GM12878 (cell line): ENCODE data around the gene TTLL8. TPM values are rescaled to one million over a fixed set of nuclear protein-coding genes. Genes with fewer than 3 reads are reported as not detected.

ENCODE experiments used
- ATAC-seq: fragments of 200-7000 bp; cut with Tn5 transposase; 3 replicates; pipeline ENCODE4 v1.9.1; 2020; ENCODE audit warnings: mild to moderate bottlenecking, moderate library complexity
- BruUV-seq: library from RNA; stranded (reverse); fragments of 400-500 nt; replicated peaks from 2 replicates; lab custom pipeline; 2021; lab: Mats Ljungman, UMichigan
- CTCF ChIA-PET: fragments of 300-600 bp; sonication (Branson Sonifier 250); formaldehyde crosslinking; extraction: SDS; loops from one replicate; lab custom pipeline; 2021; ENCODE audit warnings: inconsistent platforms; lab: Yijun Ruan, JAX
- POLR2A ChIA-PET: fragments of 350-600 bp; formaldehyde crosslinking; extraction: SDS; loops from one replicate; lab custom pipeline; 2021; ENCODE audit warnings: inconsistent platforms; lab: Charles Lee
- RAD21 ChIA-PET: fragments of 300-600 bp; sonication (Branson Sonifier 250); formaldehyde crosslinking; loops from one replicate; lab custom pipeline; 2023; ENCODE audit warnings: antibody characterized with exemption; ENCODE audit not compliant: unreplicated experiment; lab: Charles Lee
- SMC1A ChIA-PET: fragments of 300-600 bp; sonication (Branson Sonifier 250); formaldehyde crosslinking; loops from one replicate; lab custom pipeline; 2023; ENCODE audit not compliant: unreplicated experiment, uncharacterized antibody; lab: Charles Lee
- DNase-seq: peaks from one replicate; pipeline ENCODE4 v3.0.0-alpha.2; 2011; ENCODE audit warnings: low read depth, low spot score
- FAIRE-seq: peaks from 3 replicates; lab custom pipeline; 2011; peaks lifted over from hg19 to GRCh38; lab: Jason Lieb, UNC
- H2AFZ ChIP-seq: 2 replicates; pipeline ENCODE4 v1.6.0; 2011; ENCODE audit warnings: low read depth, low read length, control low read depth; ENCODE audit not compliant: control insufficient read depth
- H3K27ac ChIP-seq: 2 replicates; pipeline ENCODE4 v1.5.1; 2011; ENCODE audit warnings: control low read depth; ENCODE audit not compliant: control insufficient read depth, insufficient read depth
- H3K27me3 ChIP-seq, 2 experiments: replicated peaks in 1 of 2; 2 replicates each; pipeline versions ENCODE4 v1.6.0 to v1.6.1; 2011; ENCODE audit warnings: low read length in 1 of 2; ENCODE audit not compliant: control insufficient read depth in 2 of 2, insufficient read depth in 2 of 2
- H3K36me3 ChIP-seq, 2 experiments: 2 replicates each; pipeline ENCODE4 v1.5.1; 2011; ENCODE audit warnings: low read length in 1 of 2; ENCODE audit not compliant: control insufficient read depth in 2 of 2, insufficient read depth in 2 of 2
- H3K4me1 ChIP-seq: 2 replicates; pipeline ENCODE4 v1.6.1; 2011; ENCODE audit warnings: mild to moderate bottlenecking, low read length, moderate library complexity, mixed read lengths; ENCODE audit not compliant: control insufficient read depth, insufficient read depth
- H3K4me2 ChIP-seq: 2 replicates; pipeline ENCODE4 v1.6.0; 2011; ENCODE audit warnings: control low read depth; ENCODE audit not compliant: control insufficient read depth, insufficient read depth
- H3K4me3 ChIP-seq: fragments of 200-600 bp; sonication (generic); 2 replicates; pipeline ENCODE4 v1.5.1; 2016
- H3K79me2 ChIP-seq: 2 replicates; pipeline ENCODE4 v1.6.0; 2011; ENCODE audit warnings: low read length; ENCODE audit not compliant: control insufficient read depth, insufficient read depth
- H3K9ac ChIP-seq: 2 replicates; pipeline ENCODE4 v1.8.0; 2011; ENCODE audit warnings: low read length, control low read depth, mixed read lengths; ENCODE audit not compliant: control insufficient read depth, insufficient read depth
- H3K9me3 ChIP-seq: replicated peaks from 3 replicates; pipeline ENCODE4 v1.5.1; 2011; ENCODE audit warnings: mild to moderate bottlenecking, low read length; ENCODE audit not compliant: control insufficient read depth, insufficient read depth
- H4K20me1 ChIP-seq: 2 replicates; pipeline ENCODE4 v1.6.0; 2011; ENCODE audit not compliant: control insufficient read depth, insufficient read depth
- ATF2 ChIP-seq: IDR thresholded peaks from 2 replicates; pipeline ENCODE4 v1.6.1; 2012; ENCODE audit warnings: low read length, inconsistent platforms
- BCL3 ChIP-seq: IDR thresholded peaks from 2 replicates; pipeline ENCODE4 v1.6.1; 2011; ENCODE audit warnings: borderline replicate concordance, low read depth, mild to moderate bottlenecking, moderate library complexity, low read length; ENCODE audit not compliant: insufficient read depth, poor library complexity, severe bottlenecking
- E2F4 ChIP-seq: IDR thresholded peaks from 2 replicates; pipeline ENCODE4 v1.6.1; 2012; ENCODE audit warnings: low read depth, low read length, improper control_type of control experiment
- ELK1 ChIP-seq: IDR thresholded peaks from 2 replicates; pipeline ENCODE4 v1.6.1; 2012; ENCODE audit warnings: low read depth, low read length, improper control_type of control experiment
- RELB ChIP-seq: fragments of 450-650 bp; IDR thresholded peaks from 2 replicates; pipeline ENCODE4 v1.6.1; 2017; ENCODE audit warnings: low read depth, mild to moderate bottlenecking, moderate library complexity
- USF2 ChIP-seq: IDR thresholded peaks from 2 replicates; pipeline ENCODE4 v1.6.1; 2011; ENCODE audit warnings: low read depth, low read length, improper control_type of control experiment, borderline replicate concordance
- ZNF687 ChIP-seq: fragments of 450-650 bp; IDR thresholded peaks from 2 replicates; pipeline ENCODE4 v1.6.1; 2017; ENCODE audit warnings: mild to moderate bottlenecking, moderate library complexity
- WGBS: methylation state at CpG from one replicate; pipeline ENCODE4 v1.1.6; 2016; ENCODE audit warnings: low lambda C conversion rate; ENCODE audit not compliant: insufficient replicate concordance, insufficient coverage; ENCODE audit errors: missing lambda C conversion rate; 5-methylcytosine and 5-hydroxymethylcytosine counted together
- in situ Hi-C: fragments of 300-500 bp; cut with MboI; formaldehyde crosslinking; loops from 9 replicates; pipeline ENCODE4 v1.14.3; 2018; ENCODE audit warnings: mixed read lengths
- intact Hi-C: fragments of 100-400 bp; cut with micrococcal nuclease; formaldehyde crosslinking; loops from one replicate; pipeline ENCODE4 v1.14.2; 2022; ENCODE audit not compliant: unreplicated experiment
- polyA plus RNA-seq, 11 experiments: library from polyadenylated mRNA; depleted of rRNA in 4 of 11; unstranded in 6 of 11; stranded (reverse) in 5 of 11; fragments of >200 nt; fragmentation: Nextera tagmentation in 4 of 11; fragmentation: Illumina TruSeq in 1 of 11; extraction: Ambion mirVana in 4 of 11; extraction: Trizol in 1 of 11; gene quantifications; 1 replicate in 1 of 11; 2 replicates in 10 of 11; pipeline versions ENCODE4 v1.2.1 to v1.2.3, GENCODE V29; 2011 to 2016; ENCODE audit warnings: inconsistent platforms in 2 of 11, missing spikeins in 2 of 11, low read depth in 1 of 11
- total RNA-seq, 4 experiments: library from RNA; depleted of rRNA in 3 of 4; stranded (reverse); fragments of >200 nt in 3 of 4; fragmentation: Illumina TruSeq in 1 of 4; extraction: Trizol in 1 of 4; gene quantifications; 2 replicates each; pipeline versions ENCODE4 v1.2.1 to v1.2.3, GENCODE V29; 2013 to 2021

The TTLL8 gene
- total and polyA plus RNA-seq, 10 of the 15 experiments (the other 5 are each of a cell fraction or from before 2014, with no cell fraction given): not detected

GRCh38 chr22:50015451-50016307 lies 42.4 kb downstream of the TTLL8 start:
- ChIA-PET POLR2A (interaction anchor here (0.6 kb wide), 1 partner anchor 101 kb away, joined by 8 read pairs; no protein-coding TSS in a partner anchor), SMC1A (interaction anchor here (1.0 kb wide), 1 partner anchor 10 kb away, joined by 4 read pairs; no protein-coding TSS in a partner anchor), RAD21 (no interaction called here), CTCF (interaction anchor here (0.8 to 2.7 kb wide), 2 partner anchors 39 to 85 kb away, joined by 3 to 18 read pairs; no protein-coding TSS in a partner anchor)
- WGBS: 82% methylated on average over 12 of the region's 30 CpGs
- no peak for ATAC-seq
- H3K9ac ChIP-seq: no peak overlapping the region
- no peaks in the 10 kb centered on the region for H3K36me3 ChIP-seq
- no peak overlapping the region; the same call in 1 of the 2 replicates for H3K4me2 ChIP-seq
- no peaks in the 10 kb centered on the region; a peak in 1 of 4 replicates for H3K27me3 ChIP-seq
- H3K4me3 ChIP-seq: no peak overlapping the region
- DNase-seq: no peak
- no peak overlapping the region for H2AFZ ChIP-seq
- no peaks in the 10 kb centered on the region for H4K20me1 ChIP-seq
- intact Hi-C loops: loop anchor here (5.0 kb wide), 1 partner anchor 83 kb away; no protein-coding TSS in a partner anchor
- H3K79me2 ChIP-seq: no peaks in the 10 kb centered on the region
- BruUV-seq: no TSS peak
- H3K27ac ChIP-seq: no peak overlapping the region
- no peak for FAIRE-seq
- H3K9me3 ChIP-seq: no peaks in the 10 kb centered on the region; the same call in 2 of the 3 replicates
- peaks cover 36% of the 10 kb centered on the region for H3K4me1 ChIP-seq
- in situ Hi-C loops: no loop called here
- TF ChIP-seq ELK1 (no peak), ATF2 (no peak), BCL3 (no peak), RELB (no peak), E2F4 (no peak), ZNF687 (no peak), USF2 (no peak)
